ENCODE results near the gene SBF2.

GRCh38 chr11:9850224-9850895, 443.7 kb downstream of the SBF2 start:
- TF ChIP-seq, protein P1, sequence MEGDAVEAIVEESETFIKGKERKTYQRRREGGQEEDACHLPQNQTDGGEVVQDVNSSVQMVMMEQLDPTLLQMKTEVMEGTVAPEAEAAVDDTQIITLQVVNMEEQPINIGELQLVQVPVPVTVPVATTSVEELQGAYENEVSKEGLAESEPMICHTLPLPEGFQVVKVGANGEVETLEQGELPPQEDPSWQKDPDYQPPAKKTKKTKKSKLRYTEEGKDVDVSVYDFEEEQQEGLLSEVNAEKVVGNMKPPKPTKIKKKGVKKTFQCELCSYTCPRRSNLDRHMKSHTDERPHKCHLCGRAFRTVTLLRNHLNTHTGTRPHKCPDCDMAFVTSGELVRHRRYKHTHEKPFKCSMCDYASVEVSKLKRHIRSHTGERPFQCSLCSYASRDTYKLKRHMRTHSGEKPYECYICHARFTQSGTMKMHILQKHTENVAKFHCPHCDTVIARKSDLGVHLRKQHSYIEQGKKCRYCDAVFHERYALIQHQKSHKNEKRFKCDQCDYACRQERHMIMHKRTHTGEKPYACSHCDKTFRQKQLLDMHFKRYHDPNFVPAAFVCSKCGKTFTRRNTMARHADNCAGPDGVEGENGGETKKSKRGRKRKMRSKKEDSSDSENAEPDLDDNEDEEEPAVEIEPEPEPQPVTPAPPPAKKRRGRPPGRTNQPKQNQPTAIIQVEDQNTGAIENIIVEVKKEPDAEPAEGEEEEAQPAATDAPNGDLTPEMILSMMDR (IDR thresholded peaks at IDR 0.05), result no peak
- no peak for TF ChIP-seq POLR2A (IDR thresholded peaks at IDR 0.05)

All from esophagus squamous epithelium (tissue), 4 donors.